ENCODE data around the gene OPCML. TPM values are rescaled to one million over a fixed set of nuclear protein-coding genes. Genes with fewer than 3 reads are reported as not detected.

Gene OPCML
- polyA plus RNA-seq, 1 donor from 2014 or later, result 11.6 TPM

DNA sequence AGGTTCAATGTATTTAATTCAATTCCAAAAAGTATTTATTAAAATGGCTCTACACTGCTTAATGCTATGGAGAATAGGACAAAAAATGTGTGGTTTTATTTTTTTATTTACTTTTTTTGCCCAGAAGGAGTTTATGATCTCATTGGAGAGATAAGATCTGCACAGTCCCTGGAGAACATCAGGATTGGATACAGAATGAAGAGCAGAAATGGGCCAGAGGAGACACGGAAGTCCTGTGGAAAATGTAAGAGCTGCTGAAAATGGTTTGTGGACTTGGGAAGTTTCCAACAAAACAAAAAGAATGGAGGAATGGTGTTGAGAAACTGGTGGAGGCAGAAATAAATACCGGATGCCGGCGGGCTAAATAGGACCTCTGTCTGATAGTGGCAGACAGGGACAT, 554.6 kb downstream of the OPCML start:
- H4K20me1 ChIP-seq (ENCODE audit: insufficient read depth), result no peaks in the 10 kb centered on the region
- H3K9me2 ChIP-seq (ENCODE audit: insufficient read depth, low read length), result no peaks in the 10 kb centered on the region
- H3K36me3 ChIP-seq (ENCODE audit: insufficient read depth, low read length), result no peaks in the 10 kb centered on the region
- H3F3A ChIP-seq (ENCODE audit: insufficient read depth, low read length, poor library complexity, severe bottlenecking), result no peaks in the 10 kb centered on the region
- no peak overlapping the region for H2AFZ ChIP-seq (ENCODE audit: low read depth, low read length)
- no peaks in the 10 kb centered on the region for H3K9me3 ChIP-seq (ENCODE audit: low read length)
- TF ChIP-seq EZH2 (IDR thresholded peaks at IDR 0.05; ENCODE audit: borderline replicate concordance, insufficient read depth, low read length, poor library complexity, severe bottlenecking), result no peak
- no peak for TF ChIP-seq EP300 (conservative IDR thresholded peaks at IDR 0.05; ENCODE audit: poor library complexity, severe bottlenecking)
- TF ChIP-seq MXI1 (conservative IDR thresholded peaks at IDR 0.05; ENCODE audit: poor library complexity, severe bottlenecking), result no peak
- TF ChIP-seq POLR2AphosphoS5 (IDR thresholded peaks at IDR 0.05), result no peak
- no peak for TF ChIP-seq REST (IDR thresholded peaks at IDR 0.05; ENCODE audit: borderline replicate concordance)
- TF ChIP-seq SMC3 (conservative IDR thresholded peaks at IDR 0.05; ENCODE audit: poor library complexity), result no peak
- no peak for TF ChIP-seq RAD21 (conservative IDR thresholded peaks at IDR 0.05)
- no peak for TF ChIP-seq TAF1 (IDR thresholded peaks at IDR 0.05; ENCODE audit: low read depth)
- no peak for TF ChIP-seq CTCF (IDR thresholded peaks at IDR 0.05; ENCODE audit: poor library complexity, severe bottlenecking)
- H3K27me3 ChIP-seq (ENCODE audit: insufficient read depth, low read depth, low read length), result no peaks in the 10 kb centered on the region
- H3K4me3 ChIP-seq (ENCODE audit: low read length), result no peak overlapping the region
- H3K79me2 ChIP-seq (replicated peaks; ENCODE audit: insufficient read depth, low read length), result no peaks in the 10 kb centered on the region
- no peak overlapping the region for H3K9ac ChIP-seq (ENCODE audit: low read length)
- no peak overlapping the region for H3K4me2 ChIP-seq (ENCODE audit: low read length)
- H3K27ac ChIP-seq (ENCODE audit: low read length), result no peak overlapping the region

GRCh38 chr11:132977241-132977640, 555.1 kb downstream of the OPCML start:
- no peaks in the 10 kb centered on the region for H3K9me3 ChIP-seq (ENCODE audit: low read length)
- no peak for TF ChIP-seq EZH2 (IDR thresholded peaks at IDR 0.05; ENCODE audit: borderline replicate concordance, insufficient read depth, low read length, poor library complexity, severe bottlenecking)
- TF ChIP-seq CTCF (IDR thresholded peaks at IDR 0.05; ENCODE audit: poor library complexity, severe bottlenecking), result no peak
- no peak for TF ChIP-seq EP300 (conservative IDR thresholded peaks at IDR 0.05; ENCODE audit: poor library complexity, severe bottlenecking)
- no peak for TF ChIP-seq RAD21 (conservative IDR thresholded peaks at IDR 0.05)
- TF ChIP-seq TAF1 (IDR thresholded peaks at IDR 0.05; ENCODE audit: low read depth), result no peak
- no peak for TF ChIP-seq SMC3 (conservative IDR thresholded peaks at IDR 0.05; ENCODE audit: poor library complexity)
- TF ChIP-seq MXI1 (conservative IDR thresholded peaks at IDR 0.05; ENCODE audit: poor library complexity, severe bottlenecking), result no peak
- TF ChIP-seq REST (IDR thresholded peaks at IDR 0.05; ENCODE audit: borderline replicate concordance), result no peak
- no peak for TF ChIP-seq POLR2AphosphoS5 (IDR thresholded peaks at IDR 0.05)

More at GRCh38 chr11:132977241-132977640, 555.1 kb downstream of the OPCML start:
- H3K36me3 ChIP-seq (ENCODE audit: insufficient read depth, low read length), result no peaks in the 10 kb centered on the region
- H3F3A ChIP-seq (ENCODE audit: insufficient read depth, low read length, poor library complexity, severe bottlenecking), result no peaks in the 10 kb centered on the region
- no peaks in the 10 kb centered on the region for H3K79me2 ChIP-seq (replicated peaks; ENCODE audit: insufficient read depth, low read length)
- H3K4me2 ChIP-seq (ENCODE audit: low read length), result no peak overlapping the region
- H3K27me3 ChIP-seq (ENCODE audit: insufficient read depth, low read depth, low read length), result no peaks in the 10 kb centered on the region
- H2AFZ ChIP-seq (ENCODE audit: low read depth, low read length), result no peak overlapping the region
- no peaks in the 10 kb centered on the region for H3K9me2 ChIP-seq (ENCODE audit: insufficient read depth, low read length)
- H3K27ac ChIP-seq (ENCODE audit: low read length), result no peak overlapping the region
- no peaks in the 10 kb centered on the region for H4K20me1 ChIP-seq (ENCODE audit: insufficient read depth)
- no peak overlapping the region for H3K4me3 ChIP-seq (ENCODE audit: low read length)
- no peak overlapping the region for H3K9ac ChIP-seq (ENCODE audit: low read length)
